RPMI7951 (cell line): ENCODE measurements around the gene RAD51B. TPM values are rescaled to one million over a fixed set of nuclear protein-coding genes. Genes with fewer than 3 reads are reported as not detected.
A peak's percentile ranks its signal among the peaks of the same experiment; 100 is the strongest.

Experiments used
- DNase-seq: peaks from one replicate; pipeline ENCODE4 v3.0.0-alpha.2; 2012; ENCODE audit warnings: low read depth
- total RNA-seq: library from RNA; depleted of rRNA; stranded (reverse); fragments of >200 nt; shearing (Covaris generic); gene quantifications from 2 replicates; pipeline ENCODE4 v1.2.3, GENCODE V29; 2014

RAD51B gene
- total RNA-seq, 1 experiment from 2014 or later, result 10.9 TPM

DNA sequence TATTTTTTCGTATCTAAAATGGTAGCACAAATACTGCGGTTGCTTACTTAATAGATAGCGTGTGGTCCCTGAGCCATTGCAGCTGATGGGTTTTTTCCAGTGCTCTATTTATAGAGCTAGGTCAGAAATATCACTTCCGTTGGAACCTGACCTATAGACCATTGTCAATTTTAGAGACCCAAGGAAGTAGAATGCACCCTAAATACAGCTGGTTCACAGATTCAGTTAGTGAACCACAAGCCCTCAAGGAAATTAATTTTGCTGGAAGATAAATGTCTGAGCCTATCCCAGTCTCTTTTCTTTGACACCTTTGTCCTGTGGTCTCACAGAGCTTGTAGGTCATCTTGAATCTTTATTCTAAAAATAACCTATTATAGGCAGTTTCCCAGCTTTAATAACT lies 582.3 kb downstream of the RAD51B start:
- DNase-seq, result peak; percentile 99

DNA sequence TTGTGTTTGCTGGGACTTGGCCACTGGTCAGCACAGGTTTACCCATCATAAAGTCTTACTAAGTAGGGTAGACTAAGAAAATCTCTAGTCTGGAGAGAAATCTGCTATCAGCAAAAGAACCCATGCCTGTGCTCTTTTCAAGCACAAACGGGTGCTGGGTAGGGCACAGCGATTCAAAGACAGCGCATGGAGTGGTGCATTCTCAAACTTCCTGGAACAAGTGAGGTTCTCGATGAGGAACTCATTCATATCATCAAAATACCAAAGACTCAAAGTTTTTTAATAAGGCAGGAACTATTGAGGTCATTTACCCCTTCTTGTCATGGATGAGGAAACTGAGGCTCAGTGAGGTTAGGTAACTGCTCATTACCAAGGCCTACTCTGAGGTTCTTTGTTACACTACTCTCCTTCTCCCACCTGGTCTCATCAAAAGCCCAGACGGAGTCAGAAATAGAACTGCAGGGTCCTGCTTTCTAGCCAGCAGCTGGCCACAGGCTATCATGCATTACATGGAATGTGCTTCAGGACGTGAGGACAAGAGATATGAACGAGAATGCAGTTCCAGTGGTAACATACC lies 583.0 kb downstream of the RAD51B start:
- peak; percentile 37 for DNase-seq

DNA sequence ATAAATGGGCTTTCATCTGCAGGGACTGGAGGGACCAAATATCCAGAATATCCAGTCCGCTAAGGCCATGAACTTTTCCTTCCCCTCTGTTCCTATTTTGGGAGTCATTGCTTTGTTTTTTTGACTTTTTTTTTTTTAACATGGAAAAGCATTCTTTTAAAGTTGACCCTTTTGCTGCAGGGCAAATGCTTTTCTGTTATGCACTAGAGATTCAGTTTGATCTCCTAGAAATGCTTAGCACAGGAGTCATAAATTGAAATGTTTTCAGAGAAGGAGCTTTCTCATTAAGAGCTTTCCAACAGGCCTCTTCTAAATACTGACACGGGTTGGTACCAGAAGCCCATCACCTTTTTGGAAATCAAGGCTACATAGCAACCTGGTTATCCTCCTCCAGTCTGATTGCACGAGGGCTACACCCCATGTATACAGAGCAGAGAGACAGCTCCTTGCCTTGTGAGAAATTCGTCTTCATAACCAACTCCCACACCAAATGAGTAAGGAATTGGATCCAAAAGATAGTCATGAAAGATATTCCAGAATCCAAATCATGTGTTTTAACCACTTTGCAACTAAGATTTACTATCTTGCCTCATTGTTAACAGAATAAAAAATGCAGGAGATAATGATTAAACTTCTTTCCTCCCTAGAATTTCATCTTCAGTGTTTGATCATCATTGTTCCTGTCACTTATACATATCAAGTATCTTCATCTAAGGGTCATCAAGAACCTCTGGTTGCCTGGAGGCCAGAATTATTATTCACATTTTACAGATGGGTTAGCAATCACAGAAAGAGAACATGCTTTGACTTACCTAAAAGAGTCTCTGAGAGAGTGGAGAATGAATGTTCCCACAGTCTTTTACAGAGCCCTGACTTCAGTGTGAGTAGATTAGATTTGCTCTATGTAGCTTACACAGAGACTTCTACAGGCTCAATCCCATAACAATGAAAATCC lies 583.9 kb downstream of the RAD51B start:
- peak; percentile 76 for DNase-seq

DNA sequence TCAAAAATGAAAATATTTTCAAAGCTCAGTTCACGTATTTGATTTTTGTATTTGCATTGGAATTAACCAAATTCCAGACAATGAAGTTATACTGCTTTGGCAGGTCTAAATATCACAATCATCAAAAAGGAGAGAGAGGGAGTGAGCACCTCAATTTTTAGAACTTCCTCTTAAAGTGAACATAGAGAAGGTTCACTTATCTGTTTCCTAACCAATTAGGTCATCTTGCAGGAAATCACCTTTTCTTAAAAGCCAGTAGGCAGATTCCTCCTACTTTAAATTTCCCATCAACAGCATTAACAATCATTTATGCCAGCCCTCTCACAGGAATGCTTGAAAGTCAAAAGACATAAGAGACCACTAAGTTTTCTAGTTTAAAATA lies 584.6 kb downstream of the RAD51B start:
- no peak for DNase-seq

DNA sequence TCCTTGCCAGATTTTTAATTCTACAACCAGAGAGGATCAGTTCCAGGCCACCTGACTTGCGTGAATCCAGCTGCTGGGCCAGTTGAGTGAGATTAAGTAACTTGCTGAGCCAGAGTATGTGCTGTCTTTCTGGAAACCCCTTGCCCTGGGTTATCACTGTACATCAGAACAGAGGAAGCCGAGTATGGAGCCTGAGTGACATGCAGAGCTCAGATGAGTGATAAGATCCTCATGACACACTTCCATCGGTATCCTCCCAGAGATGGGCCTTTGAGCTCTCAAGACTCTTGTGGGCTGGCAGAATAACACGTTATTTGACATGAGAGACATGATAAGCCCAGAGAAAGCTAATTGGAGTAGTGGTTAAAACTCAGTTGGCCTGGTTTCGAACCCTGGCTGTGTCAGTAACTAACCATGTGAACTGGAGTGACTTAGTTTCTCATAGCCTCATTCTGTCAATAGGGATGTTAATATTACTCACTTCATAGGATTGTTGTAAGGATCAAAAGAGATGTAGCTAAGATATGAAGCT lies 585.1 kb downstream of the RAD51B start:
- DNase-seq, result peak; percentile 31

DNA sequence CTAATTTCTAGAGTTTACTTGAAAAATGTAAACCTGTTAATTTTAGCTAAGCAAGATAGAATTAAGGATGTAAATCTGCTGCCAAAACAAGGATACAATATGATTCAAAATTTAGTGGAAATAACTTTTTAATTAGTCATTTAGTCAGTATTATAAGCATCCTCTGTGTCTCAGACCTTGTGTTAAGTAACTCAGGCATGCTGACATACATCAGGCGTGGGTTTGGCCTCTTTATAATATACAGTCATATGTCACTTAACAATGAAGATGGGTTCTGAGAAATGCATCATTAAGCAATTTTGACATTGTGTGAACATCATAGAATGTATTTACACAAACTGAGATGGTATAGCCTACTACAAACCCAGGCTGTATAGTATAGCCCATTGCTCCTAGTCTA lies 586.4 kb downstream of the RAD51B start:
- peak; percentile 20 for DNase-seq

DNA sequence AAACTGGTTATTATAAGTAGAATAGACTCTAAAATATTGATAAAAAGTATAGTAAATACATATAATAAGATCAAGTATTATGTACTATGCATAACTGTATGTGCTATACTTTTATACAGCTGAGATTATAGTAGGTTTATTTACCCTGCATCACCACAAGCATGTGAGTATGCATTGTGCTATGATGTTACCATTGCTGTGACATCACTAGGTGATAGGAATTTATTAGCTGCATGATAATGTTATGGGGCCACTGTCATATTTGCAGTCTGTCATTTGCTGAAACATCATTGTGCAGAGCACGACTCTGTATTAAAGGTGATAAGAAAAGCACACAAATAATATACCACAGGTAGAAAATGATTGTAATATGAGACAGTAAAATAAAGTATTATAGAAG lies 587.7 kb downstream of the RAD51B start:
- DNase-seq, result no peak

DNA sequence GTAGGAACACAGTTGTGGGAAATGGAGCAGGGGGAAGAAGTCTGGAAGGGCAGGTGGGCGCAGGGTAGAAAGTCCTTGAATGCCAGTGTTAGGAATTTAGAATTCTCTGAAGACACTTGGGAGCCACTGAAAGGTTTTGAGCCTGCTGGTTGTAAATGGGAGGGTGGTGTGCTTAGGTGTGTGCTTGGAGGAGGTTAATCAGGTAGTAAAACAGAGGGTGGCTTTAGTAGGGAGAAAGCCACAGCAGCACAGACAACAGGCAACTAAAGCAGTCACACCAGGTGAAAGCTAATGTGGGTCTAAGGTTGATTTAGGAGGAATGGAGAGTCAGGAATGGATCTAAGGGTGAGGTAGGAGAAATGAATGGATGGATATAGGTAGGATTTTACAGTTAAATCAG lies 588.2 kb downstream of the RAD51B start:
- no peak for DNase-seq

DNA sequence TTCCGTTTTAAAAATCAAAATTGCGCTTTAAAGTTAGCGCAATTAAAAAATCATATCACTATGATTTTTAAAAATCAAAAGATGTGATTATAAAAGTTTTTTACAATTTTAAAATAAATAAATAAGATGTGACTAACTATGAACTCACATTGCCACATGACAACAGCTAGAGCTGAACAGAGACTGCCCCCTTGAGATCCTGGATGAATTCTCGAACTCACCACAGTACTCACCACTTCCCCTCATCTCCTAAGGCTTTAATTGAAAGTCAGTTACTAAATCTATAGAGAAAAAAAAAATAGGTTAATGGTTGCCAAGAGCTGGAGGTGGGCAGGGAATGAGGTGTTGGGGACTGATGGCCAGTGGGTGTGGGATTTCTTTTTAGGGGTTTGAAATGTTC lies 589.1 kb downstream of the RAD51B start:
- DNase-seq, result peak; percentile 49

DNA sequence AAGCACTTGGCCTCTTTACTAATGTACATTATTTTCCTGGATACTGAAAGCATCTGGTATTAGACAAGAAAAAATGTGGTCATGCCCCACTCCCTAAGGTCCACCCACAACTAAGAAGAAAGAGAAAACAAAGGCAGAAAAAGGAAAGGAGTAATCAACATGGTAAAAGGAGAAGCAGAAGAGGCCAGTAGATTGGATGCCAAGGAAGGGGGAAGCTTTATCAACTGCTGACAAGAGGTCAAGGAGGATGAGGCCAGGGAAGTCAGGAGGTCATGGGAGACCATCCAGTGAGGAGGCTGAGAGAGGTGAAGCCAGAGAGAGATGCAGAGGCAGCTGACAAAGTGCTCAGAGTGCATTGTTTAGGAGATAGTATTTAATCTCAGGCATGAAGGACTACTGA lies 589.8 kb downstream of the RAD51B start:
- DNase-seq, result peak; percentile 29

DNA sequence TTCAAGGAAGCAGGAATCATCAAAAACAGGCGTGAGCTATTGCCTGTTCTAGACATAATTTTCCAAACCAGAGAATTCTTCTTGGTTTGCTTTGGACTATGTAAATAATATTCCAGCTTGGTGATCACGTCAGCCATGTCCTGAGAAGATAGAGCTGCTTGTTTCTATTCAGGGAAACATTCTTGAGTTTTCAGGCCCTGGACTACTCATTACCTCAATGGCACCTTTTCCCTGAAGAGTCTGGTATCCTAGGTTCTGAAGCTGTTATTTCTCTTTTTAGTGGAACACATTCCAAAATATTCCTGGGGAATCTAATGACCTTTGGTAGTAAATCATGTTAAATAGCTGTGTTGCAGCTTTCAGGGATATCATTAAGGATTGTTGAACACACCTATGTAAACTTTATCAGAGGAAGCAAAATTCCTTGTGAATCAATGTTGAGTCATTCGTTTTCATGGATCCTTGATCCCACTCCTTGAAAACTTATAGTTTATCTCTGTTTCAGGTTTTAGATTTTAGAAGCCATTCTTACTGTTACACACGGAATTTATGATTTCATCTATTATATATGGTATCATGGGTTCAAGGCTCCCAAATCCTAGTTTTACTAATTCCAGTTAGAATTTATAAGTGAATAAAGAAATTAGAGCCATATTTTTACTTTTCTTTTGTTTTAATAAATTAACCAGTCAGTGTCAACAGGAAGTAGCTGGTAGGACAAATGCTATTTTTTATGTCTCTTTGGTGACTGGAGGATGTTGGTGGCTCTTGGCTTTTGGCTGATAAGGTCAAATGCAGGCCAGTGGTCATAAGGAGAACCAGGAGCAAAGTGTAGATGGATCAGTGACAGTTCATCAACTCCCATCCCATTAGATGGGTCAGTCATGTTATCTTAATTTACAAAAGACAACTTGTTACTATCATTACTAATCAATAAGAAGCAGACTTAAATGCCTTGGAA lies 593.2 kb downstream of the RAD51B start:
- no peak for DNase-seq

DNA sequence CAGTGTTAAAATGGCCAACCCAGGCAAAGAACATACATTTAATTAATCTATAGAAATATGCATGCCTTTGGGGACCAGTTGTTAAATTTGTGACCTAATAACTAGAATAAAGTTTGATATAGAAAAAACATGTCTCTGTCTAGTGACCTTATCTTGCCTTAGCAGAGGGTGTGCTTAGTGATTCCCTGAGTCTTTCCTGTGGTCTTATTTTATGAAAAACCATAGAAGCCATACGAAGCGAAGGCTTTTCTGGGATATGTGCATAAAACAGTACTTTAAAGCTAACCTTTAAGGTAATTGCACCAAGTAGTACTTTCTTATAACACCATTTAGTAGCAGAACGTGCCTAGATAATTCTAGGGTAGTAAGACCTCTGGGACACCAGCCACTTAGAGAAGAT lies 593.9 kb downstream of the RAD51B start:
- DNase-seq, result no peak

DNA sequence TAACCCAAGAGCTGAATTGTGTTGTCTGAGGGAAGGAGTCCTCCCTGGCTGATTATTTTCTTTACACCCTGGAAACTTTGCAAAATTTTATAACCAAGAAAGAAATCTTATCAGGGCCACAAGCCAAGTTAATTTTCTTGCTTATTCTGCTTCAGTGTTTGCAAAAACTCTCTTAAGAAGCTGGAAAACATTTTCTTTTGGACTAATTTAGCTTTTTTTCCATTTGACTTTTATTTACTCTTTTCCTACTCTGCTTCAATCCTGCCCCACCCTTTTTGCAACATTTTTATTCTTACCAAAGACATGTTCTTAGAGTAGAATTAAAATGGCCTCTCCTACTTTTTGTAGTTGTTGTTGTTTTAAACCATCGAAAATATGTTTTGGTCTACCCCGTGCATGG lies 594.5 kb downstream of the RAD51B start:
- DNase-seq, result no peak

DNA sequence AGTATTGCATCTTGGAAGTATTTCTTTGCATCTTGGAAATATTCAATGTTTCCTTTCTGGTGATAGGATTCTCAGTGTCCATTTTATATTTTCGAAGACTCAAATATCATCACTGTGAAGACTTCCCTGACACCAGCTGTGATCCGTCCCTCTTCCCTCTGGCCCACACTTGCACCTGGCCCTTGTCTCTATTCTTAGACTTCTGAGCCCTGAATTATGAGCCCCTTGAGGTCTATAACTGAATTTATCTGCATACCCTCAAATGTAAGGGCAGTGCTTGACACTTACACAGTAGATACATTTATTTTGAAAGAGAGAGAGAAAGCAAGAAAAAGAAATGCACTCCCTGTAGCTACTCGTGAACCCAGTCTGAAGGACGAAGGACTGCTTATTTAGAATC lies 596.6 kb downstream of the RAD51B start:
- DNase-seq, result no peak

DNA sequence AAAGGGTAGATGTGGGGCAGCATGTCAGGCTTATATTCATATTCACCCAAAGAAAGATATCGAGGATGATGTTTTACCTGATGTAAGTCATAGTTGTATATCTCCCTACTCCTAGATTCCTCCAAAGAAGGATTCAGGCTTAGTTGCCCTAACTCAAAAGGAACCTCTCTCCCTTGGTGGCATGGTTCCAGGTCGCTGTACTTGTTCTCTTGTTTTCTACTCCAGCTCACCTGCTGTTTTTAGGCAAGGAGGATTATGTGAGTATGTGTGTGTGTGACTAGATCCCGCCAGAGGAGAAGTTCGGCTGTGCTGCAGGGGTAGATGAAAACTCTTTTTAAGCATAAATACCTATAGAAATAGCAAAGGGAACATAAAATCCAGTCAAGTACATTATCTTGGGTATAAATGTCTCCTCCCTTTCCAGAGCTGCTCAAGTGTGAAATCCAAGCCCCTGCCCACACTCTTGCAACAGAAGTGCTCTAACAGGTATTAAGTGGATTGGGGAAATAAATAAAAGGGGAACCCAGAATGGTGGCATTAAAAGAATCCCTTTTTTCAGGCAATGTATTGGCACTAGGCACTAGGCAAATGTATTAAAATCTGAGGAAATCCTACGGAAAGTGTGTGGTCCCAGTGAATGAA lies 597.6 kb downstream of the RAD51B start:
- no peak for DNase-seq

DNA sequence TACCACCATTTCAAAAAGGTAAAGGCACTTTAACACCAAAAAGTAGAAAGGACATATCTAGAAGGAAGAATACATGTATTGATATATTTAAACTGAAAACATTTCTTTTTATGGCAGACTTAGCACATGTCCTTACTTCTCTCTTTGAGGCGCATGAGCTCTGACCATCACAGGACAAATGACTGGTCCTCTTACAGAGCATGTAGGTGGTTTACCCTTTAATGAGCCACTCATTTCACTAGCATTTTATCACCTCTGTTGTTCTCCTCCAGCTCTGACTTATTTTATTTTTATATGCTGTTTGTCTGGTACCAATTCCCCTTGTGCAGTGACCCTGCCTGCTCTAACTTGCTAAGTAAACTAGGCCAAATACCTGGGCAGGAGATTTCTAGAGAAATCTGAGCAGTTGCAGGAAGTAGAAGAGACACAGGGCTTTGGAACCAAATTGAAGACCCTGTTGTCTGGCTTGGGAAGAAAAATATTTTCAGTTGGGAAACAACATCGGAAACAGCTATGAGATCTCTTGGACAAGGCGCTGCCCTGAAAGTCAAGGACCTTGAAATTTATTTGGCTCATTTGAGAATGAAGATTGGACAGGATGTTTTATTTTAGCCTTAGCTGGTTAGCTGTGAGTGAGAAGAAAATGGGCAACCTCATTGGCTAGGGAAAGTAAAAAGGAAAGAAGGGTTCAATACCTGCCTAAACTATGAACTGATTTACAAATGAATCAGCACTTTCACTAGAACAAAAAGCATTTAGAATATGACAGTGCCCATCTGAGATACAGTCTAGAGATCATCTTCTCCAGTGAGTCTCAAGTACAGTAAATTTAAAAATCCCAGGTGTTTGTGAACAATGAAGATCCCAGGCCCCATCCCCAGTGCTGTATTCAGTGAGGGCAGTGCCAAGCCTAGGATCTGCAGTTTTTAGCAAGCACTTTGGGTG lies 598.9 kb downstream of the RAD51B start:
- DNase-seq, result no peak

DNA sequence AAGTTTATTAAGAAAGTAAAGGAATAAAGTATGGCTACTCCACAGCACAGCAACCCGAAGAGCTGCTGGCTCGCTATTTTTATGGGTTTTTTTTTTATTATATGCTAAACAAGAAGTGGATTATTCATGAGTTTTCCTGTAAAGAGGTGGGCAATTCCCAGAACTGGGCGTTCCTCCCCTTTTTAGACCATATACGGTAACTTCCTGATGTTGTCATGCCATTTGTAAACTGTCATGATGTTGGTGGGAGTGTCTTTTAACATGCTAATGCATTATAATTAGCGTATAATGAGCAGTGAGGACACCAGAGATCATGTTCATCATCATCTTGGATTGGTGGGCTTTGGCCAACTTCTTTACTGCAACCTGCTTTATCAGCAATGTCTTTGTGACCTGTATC lies 600.8 kb downstream of the RAD51B start:
- no peak for DNase-seq

DNA sequence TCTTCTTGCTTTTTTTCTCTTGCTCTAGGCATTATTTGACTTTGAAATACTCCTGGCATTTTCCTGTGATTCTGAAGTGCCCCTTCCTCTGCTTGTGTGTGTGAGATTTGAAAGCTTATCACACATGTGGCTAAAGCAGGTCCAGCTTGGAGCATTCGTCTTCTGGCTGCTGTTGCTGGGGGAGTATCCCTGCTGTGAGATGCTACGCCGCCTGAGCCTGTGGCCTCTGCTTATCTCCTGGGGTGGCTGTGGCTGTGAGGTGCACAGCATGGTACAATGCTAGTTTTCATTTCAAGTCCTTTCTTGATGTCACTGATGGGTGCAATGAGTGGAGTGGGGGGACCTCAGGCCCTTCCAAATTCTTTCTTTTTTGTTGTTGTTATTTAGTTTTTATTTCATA lies 601.5 kb downstream of the RAD51B start:
- no peak for DNase-seq

DNA sequence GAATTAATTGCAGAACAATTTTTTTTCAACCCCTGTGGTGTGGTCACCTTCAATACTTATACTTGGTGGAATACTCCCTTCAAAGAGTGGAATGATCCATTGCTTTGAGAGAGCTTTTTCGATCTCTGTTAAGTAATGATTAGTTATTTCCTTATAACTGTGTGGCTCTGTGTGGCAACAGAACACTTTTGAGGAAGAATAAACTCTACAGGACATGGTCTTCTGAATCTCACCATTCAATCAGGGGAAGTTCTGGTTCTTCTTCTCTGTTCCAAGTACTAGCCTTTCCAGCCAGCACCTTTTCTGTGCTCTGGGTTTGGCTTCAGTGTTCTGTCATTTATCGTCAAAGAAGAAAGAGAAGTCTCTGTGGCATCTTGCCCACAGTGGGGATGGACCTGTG lies 604.1 kb downstream of the RAD51B start:
- no peak for DNase-seq

DNA sequence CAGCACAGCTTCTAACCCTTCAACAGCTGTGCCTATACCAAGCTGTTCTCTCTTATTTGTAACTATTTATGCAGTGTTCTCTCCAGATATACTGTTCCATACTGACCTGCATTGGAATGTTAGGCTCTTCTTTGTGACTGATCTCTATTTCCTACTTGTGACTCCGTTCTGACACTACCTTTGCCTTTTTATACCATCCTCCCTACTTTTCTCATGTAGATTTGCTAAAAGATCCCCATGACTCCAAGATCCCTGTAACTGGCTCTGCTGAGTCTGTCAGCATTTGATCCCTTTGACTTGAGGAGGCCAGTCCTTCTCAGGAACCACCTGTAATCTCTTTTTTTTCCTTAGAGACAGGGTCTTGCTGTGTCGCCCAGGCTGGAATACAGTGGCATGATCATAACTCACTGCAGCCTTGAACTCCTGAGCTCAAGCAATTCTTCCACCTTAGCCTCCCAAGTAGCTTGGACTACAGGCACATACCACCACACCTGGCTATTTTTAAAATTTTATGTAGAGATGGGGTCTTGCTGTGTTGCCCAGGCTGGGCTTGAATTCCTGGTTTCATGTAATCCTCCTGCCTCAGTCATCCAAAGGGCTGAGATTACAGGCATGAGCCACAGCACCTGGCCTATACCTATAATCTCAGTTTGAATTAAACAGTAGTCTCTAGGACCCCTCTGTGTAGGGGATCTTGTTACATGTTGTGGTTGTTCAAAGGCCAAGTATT lies 605.0 kb downstream of the RAD51B start:
- no peak for DNase-seq
